Calu3 (cell line): ENCODE results near the gene ELAVL2. TPM values are rescaled to one million over a fixed set of nuclear protein-coding genes. Genes with fewer than 3 reads are reported as not detected.

Source experiments
- BruUV-seq: library from RNA; stranded (reverse); fragments of 400-500 nt; replicated peaks from 2 replicates; lab custom pipeline; 2021; lab: Mats Ljungman, UMichigan
- CTCF ChIA-PET: fragments of 300-600 bp; sonication (Branson Sonifier 250); formaldehyde crosslinking; loops from one replicate; lab custom pipeline; 2022; ENCODE audit warnings: antibody characterized with exemption; lab: Charles Lee
- DNase-seq: peaks from one replicate; pipeline ENCODE4 v3.0.0; 2022
- H3K27ac Mint-ChIP-seq: one replicate; pipeline ENCODE4 v1.8.0; 2022; ENCODE audit warnings: mixed read lengths; ENCODE audit not compliant: unreplicated experiment
- H3K27me3 Mint-ChIP-seq: one replicate; pipeline ENCODE4 v1.8.0; 2022; ENCODE audit warnings: mixed read lengths; ENCODE audit not compliant: unreplicated experiment
- H3K36me3 Mint-ChIP-seq: one replicate; pipeline ENCODE4 v1.8.0; 2022; ENCODE audit warnings: mild to moderate bottlenecking, moderate library complexity, mixed read lengths; ENCODE audit not compliant: insufficient read depth, unreplicated experiment
- H3K4me1 Mint-ChIP-seq: one replicate; pipeline ENCODE4 v1.8.0; 2022; ENCODE audit warnings: mild to moderate bottlenecking, low read depth, mixed read lengths; ENCODE audit not compliant: unreplicated experiment
- H3K4me3 Mint-ChIP-seq: one replicate; pipeline ENCODE4 v1.8.0; 2022; ENCODE audit warnings: mild to moderate bottlenecking, low read depth, moderate library complexity, mixed read lengths; ENCODE audit not compliant: unreplicated experiment
- H3K9me3 Mint-ChIP-seq: one replicate; pipeline ENCODE4 v1.8.0; 2022; ENCODE audit warnings: low read depth, mixed read lengths; ENCODE audit not compliant: unreplicated experiment
- intact Hi-C: fragments of 100-400 bp; cut with micrococcal nuclease; formaldehyde crosslinking; loops from one replicate; pipeline ENCODE4 v1.10.0; 2022; ENCODE audit not compliant: unreplicated experiment
- total RNA-seq: library from RNA; stranded (reverse); gene quantifications from 2 replicates; pipeline ENCODE4 v1.2.3, GENCODE V29; 2022
- TF ChIP-seq, protein P1 (sequence below): fragments of 200-600 bp; IDR thresholded peaks from one replicate; pipeline ENCODE4 v1.8.0; 2022; ENCODE audit warnings: antibody characterized with exemption; ENCODE audit not compliant: unreplicated experiment

The ELAVL2 gene
- total RNA-seq, 1 experiment from 2014 or later: not detected

DNA sequence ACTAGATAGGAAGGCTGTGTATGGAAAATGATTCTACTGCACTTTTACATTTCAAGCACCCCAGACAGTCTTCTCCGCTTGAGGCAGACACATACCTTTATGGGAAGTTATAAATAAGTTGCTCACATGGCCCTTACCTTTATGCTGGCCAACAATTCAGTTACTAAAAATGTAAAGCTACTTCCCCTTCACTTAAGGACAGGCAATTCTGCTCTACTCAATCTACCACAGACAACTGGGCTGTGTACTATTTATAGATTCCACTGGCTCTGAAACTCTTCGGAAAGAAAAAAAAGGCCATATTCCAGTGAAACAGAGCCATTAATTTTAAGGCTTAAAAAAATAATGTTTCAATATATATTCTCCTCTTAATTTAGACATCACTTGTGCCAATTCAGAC is 59.4 kb downstream of the ELAVL2 start:
- intact Hi-C loops: no loop called here
- H3K4me1 Mint-ChIP-seq: no peaks in the 10 kb centered on the region
- no peaks in the 10 kb centered on the region for H3K27me3 Mint-ChIP-seq
- TF ChIP-seq, protein P1, sequence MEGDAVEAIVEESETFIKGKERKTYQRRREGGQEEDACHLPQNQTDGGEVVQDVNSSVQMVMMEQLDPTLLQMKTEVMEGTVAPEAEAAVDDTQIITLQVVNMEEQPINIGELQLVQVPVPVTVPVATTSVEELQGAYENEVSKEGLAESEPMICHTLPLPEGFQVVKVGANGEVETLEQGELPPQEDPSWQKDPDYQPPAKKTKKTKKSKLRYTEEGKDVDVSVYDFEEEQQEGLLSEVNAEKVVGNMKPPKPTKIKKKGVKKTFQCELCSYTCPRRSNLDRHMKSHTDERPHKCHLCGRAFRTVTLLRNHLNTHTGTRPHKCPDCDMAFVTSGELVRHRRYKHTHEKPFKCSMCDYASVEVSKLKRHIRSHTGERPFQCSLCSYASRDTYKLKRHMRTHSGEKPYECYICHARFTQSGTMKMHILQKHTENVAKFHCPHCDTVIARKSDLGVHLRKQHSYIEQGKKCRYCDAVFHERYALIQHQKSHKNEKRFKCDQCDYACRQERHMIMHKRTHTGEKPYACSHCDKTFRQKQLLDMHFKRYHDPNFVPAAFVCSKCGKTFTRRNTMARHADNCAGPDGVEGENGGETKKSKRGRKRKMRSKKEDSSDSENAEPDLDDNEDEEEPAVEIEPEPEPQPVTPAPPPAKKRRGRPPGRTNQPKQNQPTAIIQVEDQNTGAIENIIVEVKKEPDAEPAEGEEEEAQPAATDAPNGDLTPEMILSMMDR: no peak
- peaks cover 5% of the 10 kb centered on the region for H3K9me3 Mint-ChIP-seq
- DNase-seq: no peak
- H3K36me3 Mint-ChIP-seq: no peaks in the 10 kb centered on the region
- H3K4me3 Mint-ChIP-seq: no peak overlapping the region
- CTCF ChIA-PET: no interaction called here
- no TSS peak for BruUV-seq
- H3K27ac Mint-ChIP-seq: no peak overlapping the region

DNA sequence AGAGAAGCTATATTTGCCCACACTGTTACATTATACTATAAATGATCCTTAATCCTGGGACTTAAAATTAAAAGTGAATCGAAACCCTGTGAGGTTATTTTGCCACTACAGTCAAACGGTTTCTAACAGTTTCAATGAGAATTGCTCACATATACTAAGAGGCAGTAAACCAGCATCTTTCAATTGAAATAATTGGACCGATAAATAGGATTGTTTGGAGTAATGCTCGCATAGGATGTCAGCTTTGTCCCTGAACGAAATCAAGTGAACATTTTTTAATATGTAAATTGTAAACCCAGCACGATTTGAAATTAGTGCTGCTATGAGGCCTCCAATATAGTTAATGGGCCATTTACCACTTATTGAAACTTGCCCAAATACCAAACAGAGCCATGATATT is 60.5 kb downstream of the ELAVL2 start:
- intact Hi-C loops: no loop called here
- no peaks in the 10 kb centered on the region for H3K27me3 Mint-ChIP-seq
- TF ChIP-seq, protein P1: no peak
- H3K27ac Mint-ChIP-seq: no peak overlapping the region
- H3K4me3 Mint-ChIP-seq: no peak overlapping the region
- peaks cover 3% of the 10 kb centered on the region for H3K9me3 Mint-ChIP-seq
- BruUV-seq: no TSS peak
- H3K36me3 Mint-ChIP-seq: no peaks in the 10 kb centered on the region
- no peak for DNase-seq
- no peaks in the 10 kb centered on the region for H3K4me1 Mint-ChIP-seq
- CTCF ChIA-PET: no interaction called here

DNA sequence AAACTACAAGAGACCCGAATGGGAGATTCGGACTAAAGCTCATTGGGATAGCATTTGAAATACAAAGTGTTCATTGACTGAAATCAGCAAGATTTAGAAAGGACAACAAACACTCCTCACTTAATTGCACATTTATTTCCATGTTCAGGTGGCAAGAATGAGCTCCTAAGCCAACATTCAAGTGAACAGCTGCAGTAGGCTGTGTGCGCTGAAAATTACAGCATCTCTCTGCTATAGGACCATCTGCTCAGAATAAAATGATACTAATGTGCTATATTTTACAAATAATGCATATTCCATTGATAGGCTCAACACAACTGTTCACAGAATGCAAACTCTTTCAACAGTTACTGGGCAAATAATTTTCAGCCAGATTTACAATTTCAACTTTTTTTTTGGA is 61.8 kb downstream of the ELAVL2 start:
- Mint-ChIP-seq H3K36me3 (no peaks in the 10 kb centered on the region), H3K4me3 (no peak overlapping the region), H3K27me3 (no peaks in the 10 kb centered on the region), H3K9me3 (peaks cover 3% of the 10 kb centered on the region), H3K4me1 (no peaks in the 10 kb centered on the region), H3K27ac (no peak overlapping the region)
- TF ChIP-seq, protein P1: no peak
- BruUV-seq: no TSS peak
- CTCF ChIA-PET: no interaction called here
- DNase-seq: no peak
- intact Hi-C loops: no loop called here

DNA sequence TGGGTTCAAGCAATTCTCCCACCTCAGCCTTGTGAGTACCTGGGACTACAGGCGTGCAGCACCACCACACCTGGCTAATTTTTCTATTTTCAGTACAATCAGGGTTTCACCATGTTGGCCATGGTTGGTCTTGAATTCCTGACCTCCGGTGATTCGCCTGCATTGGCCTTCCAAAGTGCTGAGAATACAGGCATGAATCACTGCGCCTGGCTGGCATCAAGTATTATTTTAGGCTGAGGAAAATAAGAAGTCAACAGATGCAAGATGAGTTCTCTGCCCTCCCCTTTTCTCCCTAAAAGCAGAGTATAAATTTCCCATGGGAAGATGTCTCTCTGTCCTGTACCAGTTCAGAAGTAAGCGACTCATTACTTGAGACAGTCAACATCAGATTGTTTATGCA is 71.5 kb downstream of the ELAVL2 start:
- H3K36me3 Mint-ChIP-seq: no peaks in the 10 kb centered on the region
- DNase-seq: no peak
- peaks cover 3% of the 10 kb centered on the region for H3K9me3 Mint-ChIP-seq
- no peaks in the 10 kb centered on the region for H3K27me3 Mint-ChIP-seq
- no peak overlapping the region for H3K27ac Mint-ChIP-seq
- intact Hi-C loops: no loop called here
- H3K4me1 Mint-ChIP-seq: no peaks in the 10 kb centered on the region
- no TSS peak for BruUV-seq
- TF ChIP-seq, protein P1: no peak
- CTCF ChIA-PET: no interaction called here
- no peak overlapping the region for H3K4me3 Mint-ChIP-seq
